ENCODE results near the gene IQCK. TPM values are rescaled to one million over a fixed set of nuclear protein-coding genes. Genes with fewer than 3 reads are reported as not detected.

Gene IQCK
- total RNA-seq, 1 experiment from 2014 or later, result 11.6 TPM

DNA sequence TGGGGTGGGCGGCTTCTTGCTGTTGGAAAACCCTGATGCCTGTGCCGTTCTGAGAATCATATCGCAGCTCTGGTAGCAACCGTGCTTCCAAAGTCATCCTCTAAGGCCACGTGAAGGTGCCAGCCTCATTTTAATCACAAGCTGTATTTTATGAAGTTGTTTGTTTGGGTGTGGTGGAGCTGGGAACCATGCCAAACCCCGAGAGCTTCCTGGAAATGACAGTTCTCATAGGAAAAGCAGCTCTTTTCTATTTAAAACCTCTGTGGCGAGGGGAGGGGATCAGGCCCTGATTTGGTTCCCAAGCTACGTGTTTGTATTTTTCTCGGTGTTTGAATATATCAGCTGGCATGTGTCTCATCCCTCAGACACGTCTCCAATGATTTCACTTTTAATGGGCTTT, 21.7 kb upstream of the IQCK start:
- Histone ChIP-seq H3K9me3 (no peaks in the 10 kb centered on the region), H3K4me3 (no peak overlapping the region), H3K27me3 (no peaks in the 10 kb centered on the region), H3K36me3 (peaks cover 40% of the 10 kb centered on the region)
- DNase-seq, result peak; percentile 77

- H3K36me3 ChIP-seq, result peaks cover 43% of the 10 kb centered on the region
- no peak overlapping the region for H3K4me3 ChIP-seq
- DNase-seq, result no peak
- no peaks in the 10 kb centered on the region for H3K9me3 ChIP-seq
- H3K27me3 ChIP-seq, result no peaks in the 10 kb centered on the region
Measured at GRCh38 chr16:19696961-19697360, 21.1 kb upstream of the IQCK start.

DNA sequence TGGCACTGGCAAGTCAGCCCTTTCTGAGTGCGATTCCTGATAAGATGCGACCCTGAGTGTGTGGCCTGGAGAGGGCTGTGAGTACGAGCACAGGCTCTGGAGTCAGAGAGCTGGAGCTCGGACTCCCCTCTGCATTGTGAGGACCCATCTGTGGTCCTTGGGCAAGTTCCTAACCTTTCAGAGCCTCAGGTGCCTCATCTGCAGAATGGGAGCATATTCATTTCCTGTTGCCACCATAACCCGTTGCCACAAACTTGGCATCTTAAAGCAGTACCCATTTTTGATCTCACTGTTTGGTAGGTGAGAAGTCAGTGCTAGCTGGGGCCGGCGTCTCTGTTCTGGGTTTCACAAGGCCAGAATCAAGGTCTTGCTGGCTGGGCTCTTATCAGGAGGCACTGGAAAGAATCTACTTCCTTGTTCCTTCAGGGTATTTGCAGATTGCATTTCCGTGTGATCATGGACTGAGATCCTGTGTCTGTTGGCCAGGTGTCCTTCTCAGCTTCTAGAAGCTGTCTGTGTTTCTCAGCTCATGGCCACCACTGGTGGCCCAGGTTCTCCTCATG, 20.2 kb upstream of the IQCK start:
- Histone ChIP-seq H3K9me3 (no peaks in the 10 kb centered on the region), H3K4me3 (no peak overlapping the region), H3K36me3 (peaks cover 50% of the 10 kb centered on the region), H3K27me3 (no peaks in the 10 kb centered on the region)
- no peak for DNase-seq

DNA sequence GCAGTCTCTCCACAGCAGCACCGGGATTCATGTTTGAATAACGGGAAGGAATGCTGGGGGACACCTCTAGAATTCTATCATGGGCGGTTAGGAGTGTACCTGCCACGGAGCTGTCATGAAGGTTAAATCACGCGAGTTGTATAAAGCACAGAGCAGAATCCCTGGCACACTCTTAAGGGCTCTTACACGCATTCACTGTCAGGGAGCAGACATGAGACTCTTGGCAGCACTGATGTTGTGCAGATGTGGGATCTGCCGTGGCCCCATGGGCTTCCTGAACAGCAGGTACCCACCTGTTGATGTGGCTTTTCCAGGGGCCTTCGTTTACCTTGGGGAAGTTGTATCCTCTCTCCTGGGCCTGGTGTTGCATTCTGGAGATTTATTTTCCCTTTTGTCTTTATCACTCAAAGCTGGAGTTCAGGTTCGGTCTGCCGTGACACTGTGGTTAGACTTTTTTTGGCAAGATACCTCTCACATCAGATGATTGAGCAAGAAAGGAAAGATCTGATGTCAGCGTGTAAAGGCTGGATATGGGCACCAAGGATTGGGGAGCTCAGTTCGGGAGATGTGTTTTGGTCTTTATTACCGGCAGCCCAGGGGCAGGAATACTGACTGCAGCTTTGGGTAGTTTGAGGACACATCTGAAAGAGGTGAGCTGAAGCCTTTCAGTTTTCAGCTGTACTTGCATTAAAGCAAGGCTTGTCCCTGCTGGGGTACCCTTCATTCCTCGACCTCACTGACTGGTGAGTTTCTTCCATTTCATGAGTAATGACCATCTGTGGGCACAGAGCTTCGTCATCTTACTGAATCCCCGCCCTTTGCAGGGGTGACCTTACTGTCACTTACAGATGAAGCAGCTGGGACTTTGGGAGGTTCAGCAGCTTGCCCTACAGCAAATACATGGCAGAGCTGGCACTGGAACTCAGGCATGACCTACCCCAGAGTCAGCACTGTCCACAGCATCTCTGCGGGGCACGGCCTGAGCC, 19.3 kb upstream of the IQCK start:
- H3K9me3 ChIP-seq, result no peaks in the 10 kb centered on the region
- no peak overlapping the region for H3K4me3 ChIP-seq
- peaks cover 56% of the 10 kb centered on the region for H3K36me3 ChIP-seq
- DNase-seq, result no peak
- H3K27me3 ChIP-seq, result no peaks in the 10 kb centered on the region

GRCh38 chr16:19699472-19699871, 18.6 kb upstream of the IQCK start:
- Histone ChIP-seq H3K4me3 (no peak overlapping the region), H3K27me3 (no peaks in the 10 kb centered on the region), H3K9me3 (no peaks in the 10 kb centered on the region), H3K36me3 (peaks cover 63% of the 10 kb centered on the region)
- DNase-seq, result no peak

DNA sequence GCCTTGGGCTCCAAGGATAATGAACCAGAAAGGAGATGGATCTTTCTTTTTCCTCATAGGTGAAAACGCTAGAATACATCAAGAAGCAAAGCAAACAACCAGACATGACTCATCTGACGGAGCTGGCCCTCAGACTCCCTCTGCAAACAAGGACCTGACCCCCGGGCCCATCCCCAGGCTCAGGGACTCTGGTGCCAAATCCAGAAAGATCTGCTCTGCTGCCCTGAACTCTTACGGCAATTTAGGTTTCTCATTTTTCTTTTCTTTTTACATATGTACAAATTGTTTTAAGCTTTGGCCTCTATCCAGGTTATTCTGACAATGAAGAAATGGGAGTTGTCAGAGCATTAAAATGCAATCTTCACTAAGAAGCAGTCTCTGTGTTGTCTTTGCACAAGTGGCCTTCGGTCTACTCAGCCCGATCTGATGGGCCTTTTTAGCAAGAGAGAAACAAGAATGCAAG, 17.7 kb upstream of the IQCK start:
- no peak overlapping the region for H3K4me3 ChIP-seq
- peaks cover 72% of the 10 kb centered on the region for H3K36me3 ChIP-seq
- no peaks in the 10 kb centered on the region for H3K27me3 ChIP-seq
- no peaks in the 10 kb centered on the region for H3K9me3 ChIP-seq
- peak; percentile 17 for DNase-seq

DNA sequence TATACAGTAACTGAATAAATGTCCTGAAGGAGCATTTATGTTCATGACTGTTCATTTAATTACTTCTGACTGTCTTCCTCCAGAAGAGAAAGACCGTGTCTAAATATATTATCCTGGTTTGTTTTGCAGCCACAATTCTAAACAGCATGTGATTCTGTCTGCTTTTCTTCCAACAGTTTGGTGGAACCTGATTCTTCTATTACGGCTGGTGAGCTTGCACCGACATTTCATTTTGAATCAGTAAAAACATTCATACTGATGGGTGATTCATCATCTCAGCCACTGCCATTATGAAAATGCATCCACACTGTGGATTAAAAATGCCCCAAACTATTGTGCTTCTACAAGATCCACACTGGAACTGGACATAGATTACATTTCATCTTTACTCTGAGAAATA, 17.0 kb upstream of the IQCK start:
- Histone ChIP-seq H3K27me3 (no peaks in the 10 kb centered on the region), H3K4me3 (no peak overlapping the region), H3K36me3 (peaks cover 79% of the 10 kb centered on the region), H3K9me3 (no peaks in the 10 kb centered on the region)
- DNase-seq, result no peak

- Histone ChIP-seq H3K27me3 (no peaks in the 10 kb centered on the region), H3K36me3 (peaks cover 84% of the 10 kb centered on the region), H3K9me3 (no peaks in the 10 kb centered on the region), H3K4me3 (no peak overlapping the region)
- no peak for DNase-seq
Measured at GRCh38 chr16:19703172-19703889, 14.7 kb upstream of the IQCK start.

DNA sequence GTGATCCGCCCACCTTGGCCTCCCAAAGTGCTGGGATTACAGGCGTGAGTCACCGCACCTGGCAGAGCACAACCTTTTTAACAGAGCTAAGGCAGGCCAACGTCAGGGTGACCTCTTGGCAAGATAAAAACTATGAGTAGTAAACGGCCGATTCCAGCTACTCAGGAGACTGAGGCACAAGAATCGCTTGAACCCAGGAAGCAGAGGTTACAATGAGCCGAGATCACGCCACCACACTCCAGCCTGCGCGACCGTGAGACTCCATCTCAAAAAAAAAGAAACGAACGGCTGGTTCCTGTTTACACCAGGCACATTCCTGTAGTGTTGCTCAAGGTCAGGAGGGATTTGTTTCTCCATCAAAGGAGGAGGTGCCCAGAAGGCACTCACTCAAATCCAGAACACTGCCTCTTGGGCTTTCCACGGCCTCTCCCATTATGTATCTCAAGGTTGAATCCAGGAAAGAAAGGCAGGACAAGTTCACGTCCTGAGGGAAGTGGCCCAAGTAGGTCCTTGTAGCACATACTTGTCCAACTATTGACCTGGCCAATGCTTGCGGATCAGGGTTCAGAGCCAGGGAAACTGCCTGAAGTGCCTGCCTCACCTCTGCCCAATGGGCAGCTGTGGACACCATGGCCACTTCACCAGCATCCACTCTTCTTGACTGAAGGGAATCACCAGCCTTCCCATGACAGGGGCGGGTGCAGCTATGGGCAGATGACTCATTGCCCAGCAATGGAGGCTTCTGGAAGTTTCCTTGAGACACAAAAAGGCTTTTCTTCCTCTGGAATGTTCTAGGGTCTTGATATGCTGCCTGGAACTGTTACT, 13.5 kb upstream of the IQCK start:
- Histone ChIP-seq H3K4me3 (no peak overlapping the region), H3K36me3 (peaks cover 81% of the 10 kb centered on the region), H3K9me3 (no peaks in the 10 kb centered on the region), H3K27me3 (no peaks in the 10 kb centered on the region)
- DNase-seq, result peak; percentile 69

GRCh38 chr16:19705146-19705501, 12.9 kb upstream of the IQCK start:
- no peak overlapping the region for H3K4me3 ChIP-seq
- H3K27me3 ChIP-seq, result no peaks in the 10 kb centered on the region
- no peaks in the 10 kb centered on the region for H3K9me3 ChIP-seq
- DNase-seq, result no peak
- H3K36me3 ChIP-seq, result peaks cover 81% of the 10 kb centered on the region

GRCh38 chr16:19705843-19706242, 12.2 kb upstream of the IQCK start:
- Histone ChIP-seq H3K9me3 (no peaks in the 10 kb centered on the region), H3K36me3 (peaks cover 79% of the 10 kb centered on the region)

GRCh38 chr16:19706846-19707245, 11.2 kb upstream of the IQCK start:
- no peak overlapping the region for H3K4me3 ChIP-seq
- H3K27me3 ChIP-seq, result no peaks in the 10 kb centered on the region
- H3K36me3 ChIP-seq, result peaks cover 80% of the 10 kb centered on the region

More at GRCh38 chr16:19705843-19706242, 12.2 kb upstream of the IQCK start:
- H3K27me3 ChIP-seq, result no peaks in the 10 kb centered on the region
- H3K4me3 ChIP-seq, result no peak overlapping the region
- DNase-seq, result no peak

DNA sequence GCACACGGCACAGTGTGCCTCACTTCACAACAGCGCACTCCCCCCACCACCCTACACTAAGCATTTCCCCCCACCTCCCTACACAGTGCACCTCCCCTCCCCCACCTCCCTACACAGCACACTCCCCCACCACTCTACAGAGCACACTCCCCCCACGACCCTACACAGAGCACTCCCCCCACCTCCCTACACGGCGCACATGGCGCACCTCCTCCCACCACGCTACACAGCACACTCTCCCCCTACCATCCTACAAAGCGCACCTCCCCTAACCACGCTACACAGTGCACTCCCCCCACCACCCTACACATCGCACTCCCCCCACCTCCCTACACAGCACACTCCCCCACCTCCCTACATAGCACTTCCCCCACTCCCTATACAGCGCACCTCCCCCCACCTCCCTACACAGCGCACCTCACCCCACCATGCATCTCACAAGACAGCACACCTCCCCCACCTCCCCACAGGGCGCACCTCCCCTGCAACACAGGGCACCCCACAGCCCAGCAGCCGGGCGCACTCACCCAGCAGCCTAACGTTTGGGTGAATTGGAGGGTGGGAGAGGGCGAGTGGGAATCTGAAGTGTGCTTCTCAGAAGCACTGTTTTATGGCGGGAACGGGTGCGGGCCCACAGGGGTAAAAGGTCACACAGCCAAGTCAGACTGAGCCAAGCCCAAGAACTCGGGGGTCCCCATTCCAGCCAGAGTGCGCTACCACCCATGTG, 10.3 kb upstream of the IQCK start:
- H3K9me3 ChIP-seq, result no peaks in the 10 kb centered on the region
- no peak overlapping the region for H3K4me3 ChIP-seq
- no peaks in the 10 kb centered on the region for H3K27me3 ChIP-seq
- H3K36me3 ChIP-seq, result peaks cover 79% of the 10 kb centered on the region
- DNase-seq, result no peak

More at GRCh38 chr16:19706846-19707245, 11.2 kb upstream of the IQCK start:
- DNase-seq, result no peak
- H3K9me3 ChIP-seq, result no peaks in the 10 kb centered on the region

- Histone ChIP-seq H3K27me3 (no peaks in the 10 kb centered on the region), H3K4me3 (no peak overlapping the region), H3K9me3 (no peaks in the 10 kb centered on the region), H3K36me3 (peaks cover 80% of the 10 kb centered on the region)
- DNase-seq, result no peak
Measured at GRCh38 chr16:19708296-19709205, 9.5 kb upstream of the IQCK start.
